Measurements from ENCODE around the gene ANO6.
"Not testable (repeated sequence)": the region's sequence is repeated elsewhere in the genome, so short reads cannot be mapped to it uniquely, and the experiment has no call there.

DNA sequence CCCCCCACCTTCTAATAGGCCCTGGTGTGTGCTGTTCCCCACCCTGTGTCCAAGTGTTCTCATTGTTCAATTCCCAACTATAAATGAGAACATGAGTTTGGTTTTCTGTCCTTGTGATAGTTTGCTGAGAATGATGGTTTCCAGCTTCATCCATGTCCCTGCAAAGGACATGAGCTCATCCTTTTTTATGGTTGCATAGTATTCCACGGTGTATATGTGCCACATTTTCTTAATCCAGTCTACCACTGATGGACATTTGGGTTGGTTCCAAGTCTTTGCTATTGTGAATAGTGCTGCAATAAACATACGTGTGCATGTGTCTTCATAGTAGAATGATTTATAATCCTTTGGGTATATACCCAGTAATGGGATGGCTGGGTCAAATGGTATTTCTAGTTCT, 20.5 kb downstream of the ANO6 start:
- TF ChIP-seq, protein P1, sequence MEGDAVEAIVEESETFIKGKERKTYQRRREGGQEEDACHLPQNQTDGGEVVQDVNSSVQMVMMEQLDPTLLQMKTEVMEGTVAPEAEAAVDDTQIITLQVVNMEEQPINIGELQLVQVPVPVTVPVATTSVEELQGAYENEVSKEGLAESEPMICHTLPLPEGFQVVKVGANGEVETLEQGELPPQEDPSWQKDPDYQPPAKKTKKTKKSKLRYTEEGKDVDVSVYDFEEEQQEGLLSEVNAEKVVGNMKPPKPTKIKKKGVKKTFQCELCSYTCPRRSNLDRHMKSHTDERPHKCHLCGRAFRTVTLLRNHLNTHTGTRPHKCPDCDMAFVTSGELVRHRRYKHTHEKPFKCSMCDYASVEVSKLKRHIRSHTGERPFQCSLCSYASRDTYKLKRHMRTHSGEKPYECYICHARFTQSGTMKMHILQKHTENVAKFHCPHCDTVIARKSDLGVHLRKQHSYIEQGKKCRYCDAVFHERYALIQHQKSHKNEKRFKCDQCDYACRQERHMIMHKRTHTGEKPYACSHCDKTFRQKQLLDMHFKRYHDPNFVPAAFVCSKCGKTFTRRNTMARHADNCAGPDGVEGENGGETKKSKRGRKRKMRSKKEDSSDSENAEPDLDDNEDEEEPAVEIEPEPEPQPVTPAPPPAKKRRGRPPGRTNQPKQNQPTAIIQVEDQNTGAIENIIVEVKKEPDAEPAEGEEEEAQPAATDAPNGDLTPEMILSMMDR (conservative IDR thresholded peaks at IDR 0.05; ENCODE audit: low read depth, low read length), result not testable (repeated sequence)
- not testable (repeated sequence) for TF ChIP-seq EZH2 (IDR thresholded peaks at IDR 0.05; ENCODE audit: borderline replicate concordance, low read depth, low read length, poor library complexity, severe bottlenecking)
